ENCODE measurements around the gene TRIM2.

Gene TRIM2

GRCh38 chr4:153248641-153249198, 44.5 kb downstream of the TRIM2 start:
- DNase-seq (ENCODE audit: low read depth) = peak; percentile 11

- DNase-seq (ENCODE audit: low read depth) = peak; percentile 85
These were observed 45.2 kb downstream of the TRIM2 start for GRCh38 chr4:153249199-153250041.

- no peak for DNase-seq (ENCODE audit: low read depth)
These were observed 47.9 kb downstream of the TRIM2 start for GRCh38 chr4:153252122-153252521.

GRCh38 chr4:153255233-153255632, 51.0 kb downstream of the TRIM2 start:
- DNase-seq (ENCODE audit: low read depth) = no peak

GRCh38 chr4:153257151-153257620, 52.9 kb downstream of the TRIM2 start:
- DNase-seq (ENCODE audit: low read depth) = peak; percentile 11

- DNase-seq (ENCODE audit: low read depth) = no peak
These were observed 53.7 kb downstream of the TRIM2 start for GRCh38 chr4:153257991-153258390.

- DNase-seq (ENCODE audit: low read depth) = no peak
These were observed 54.5 kb downstream of the TRIM2 start for GRCh38 chr4:153258750-153259149.

- DNase-seq (ENCODE audit: low read depth) = no peak
These were observed 55.4 kb downstream of the TRIM2 start for GRCh38 chr4:153259661-153260060.

GRCh38 chr4:153260132-153260531, 55.9 kb downstream of the TRIM2 start:
- DNase-seq (ENCODE audit: low read depth) = no peak

GRCh38 chr4:153260553-153261300, 56.5 kb downstream of the TRIM2 start:
- no peak for DNase-seq (ENCODE audit: low read depth)

- no peak for DNase-seq (ENCODE audit: low read depth)
These were observed 57.2 kb downstream of the TRIM2 start for GRCh38 chr4:153261461-153261860.

GRCh38 chr4:153261914-153262313, 57.7 kb downstream of the TRIM2 start:
- DNase-seq (ENCODE audit: low read depth) = no peak

GRCh38 chr4:153265306-153266047, 61.2 kb downstream of the TRIM2 start:
- DNase-seq (ENCODE audit: low read depth) = no peak

GRCh38 chr4:153266988-153267387, 62.7 kb downstream of the TRIM2 start:
- no peak for DNase-seq (ENCODE audit: low read depth)

GRCh38 chr4:153267890-153268289, 63.6 kb downstream of the TRIM2 start:
- no peak for DNase-seq (ENCODE audit: low read depth)

GRCh38 chr4:153268295-153268694, 64.1 kb downstream of the TRIM2 start:
- DNase-seq (ENCODE audit: low read depth) = no peak

GRCh38 chr4:153269218-153269990, 65.2 kb downstream of the TRIM2 start:
- DNase-seq (ENCODE audit: low read depth) = no peak

GRCh38 chr4:153270361-153270760, 66.1 kb downstream of the TRIM2 start:
- DNase-seq (ENCODE audit: low read depth) = no peak

GRCh38 chr4:153271820-153272219, 67.6 kb downstream of the TRIM2 start:
- DNase-seq (ENCODE audit: low read depth) = no peak

- DNase-seq (ENCODE audit: low read depth) = no peak
These were observed 69.5 kb downstream of the TRIM2 start for GRCh38 chr4:153273751-153274150.

- no peak for DNase-seq (ENCODE audit: low read depth)
These were observed 70.7 kb downstream of the TRIM2 start for GRCh38 chr4:153274967-153275366.
